ENCODE data around the gene NT5M. TPM values are rescaled to one million over a fixed set of nuclear protein-coding genes. Genes with fewer than 3 reads are reported as not detected.

NT5M gene
- polyA plus RNA-seq, 3 donors = 0.23 to 0.57 (median 0.25) TPM

GRCh38 chr17:17297217-17297616 is 6.0 kb upstream of the NT5M start:
- Mint-ChIP-seq H3K4me3 (no peak overlapping the region), H3K27ac (no peak overlapping the region), H3K27me3 (ENCODE audit: low read depth in 3 of 3) (peaks cover 0 to 7% (median 3%) of the 10 kb centered on the region in 3 donors), H3K4me1 (peaks cover 11% of the 10 kb centered on the region), H3K9me3 (peaks cover 0 to 2% (median 0%) of the 10 kb centered on the region in 7 donors), H3K36me3 (no peaks in the 10 kb centered on the region)
- H3K27me3 ChIP-seq (ENCODE audit: control insufficient read depth in 2 of 2, insufficient read depth in 2 of 2, low read length in 2 of 2) = no peaks in the 10 kb centered on the region
- intact Hi-C loops (cut with micrococcal nuclease) = no loop called here
- no peaks in the 10 kb centered on the region for H3K36me3 ChIP-seq (replicated peaks in 1 of 2; ENCODE audit: control insufficient read depth in 1 of 2, insufficient read depth in 2 of 2, low read length in 2 of 2)
- no peak overlapping the region for H3K4me3 ChIP-seq (replicated peaks in 1 of 3; ENCODE audit: low read depth in 2 of 3, low read length in 3 of 3)
- H3K4me2 ChIP-seq (replicated peaks; ENCODE audit: extremely low read depth, low read length, poor library complexity, severe bottlenecking) = no peak overlapping the region
- peaks cover 6 to 13% of the 10 kb centered on the region in 2 donors for H3K4me1 ChIP-seq (ENCODE audit: control insufficient read depth in 1 of 2, insufficient read depth in 2 of 2, low read length in 2 of 2)
- no peaks in the 10 kb centered on the region for H4K20me1 ChIP-seq (ENCODE audit: insufficient read depth, low read length)
- no peak overlapping the region for H3K27ac ChIP-seq (ENCODE audit: low read depth in 1 of 2, low read length in 2 of 2)
- TF ChIP-seq CTCF (IDR thresholded peaks at IDR 0.05) = no peak
- H2AFZ ChIP-seq (ENCODE audit: insufficient read depth, low read depth, low read length, poor library complexity, severe bottlenecking) = no peak overlapping the region
- H3K9ac ChIP-seq (ENCODE audit: insufficient read depth, low read length, poor library complexity, severe bottlenecking) = no peak overlapping the region
- no peak for DNase-seq
- no peaks in the 10 kb centered on the region for H3K79me2 ChIP-seq (ENCODE audit: insufficient read depth, low read length)
- 100% methylated on average over 1 of the region's 3 CpGs for WGBS (ENCODE audit: insufficient coverage)
- no peaks in the 10 kb centered on the region for H3K9me3 ChIP-seq (replicated peaks in 1 of 2; ENCODE audit: control insufficient read depth in 1 of 2, insufficient read depth in 1 of 2, low read length in 2 of 2)

GRCh38 chr17:17298108-17298507 is 5.1 kb upstream of the NT5M start:
- no peaks in the 10 kb centered on the region for H3K9me3 ChIP-seq (replicated peaks in 1 of 2; ENCODE audit: control insufficient read depth in 1 of 2, insufficient read depth in 1 of 2, low read length in 2 of 2)
- Mint-ChIP-seq H3K4me3 (no peak overlapping the region), H3K27ac (no peak overlapping the region), H3K4me1 (peaks cover 17% of the 10 kb centered on the region), H3K27me3 (ENCODE audit: low read depth in 3 of 3) (peaks cover 0 to 7% (median 3%) of the 10 kb centered on the region in 3 donors), H3K36me3 (no peaks in the 10 kb centered on the region), H3K9me3 (peaks cover 0 to 2% (median 0%) of the 10 kb centered on the region in 7 donors)
- no peaks in the 10 kb centered on the region for H3K27me3 ChIP-seq (ENCODE audit: control insufficient read depth in 2 of 2, insufficient read depth in 2 of 2, low read length in 2 of 2)
- H3K4me1 ChIP-seq (ENCODE audit: control insufficient read depth in 1 of 2, insufficient read depth in 2 of 2, low read length in 2 of 2) = peaks cover 9 to 18% of the 10 kb centered on the region in 2 donors
- no CpG with 5 or more reads among the region's 3 CpGs for WGBS (ENCODE audit: insufficient coverage)
- no peaks in the 10 kb centered on the region for H3K36me3 ChIP-seq (replicated peaks in 1 of 2; ENCODE audit: control insufficient read depth in 1 of 2, insufficient read depth in 2 of 2, low read length in 2 of 2)
- H3K27ac ChIP-seq (ENCODE audit: low read depth in 1 of 2, low read length in 2 of 2) = no peak overlapping the region
- no peak for TF ChIP-seq CTCF (IDR thresholded peaks at IDR 0.05)
- no peak overlapping the region for H2AFZ ChIP-seq (ENCODE audit: insufficient read depth, low read depth, low read length, poor library complexity, severe bottlenecking)
- H3K4me3 ChIP-seq (replicated peaks in 1 of 3; ENCODE audit: low read depth in 2 of 3, low read length in 3 of 3) = no peak overlapping the region
- no peak for DNase-seq
- no peak overlapping the region for H3K9ac ChIP-seq (ENCODE audit: insufficient read depth, low read length, poor library complexity, severe bottlenecking)
- no peaks in the 10 kb centered on the region for H3K79me2 ChIP-seq (ENCODE audit: insufficient read depth, low read length)
- H3K4me2 ChIP-seq (replicated peaks; ENCODE audit: extremely low read depth, low read length, poor library complexity, severe bottlenecking) = no peak overlapping the region
- no peaks in the 10 kb centered on the region for H4K20me1 ChIP-seq (ENCODE audit: insufficient read depth, low read length)
- intact Hi-C loops (cut with micrococcal nuclease) = no loop called here
